Neuronal stem cell (in vitro differentiated cells): ENCODE results near the gene LHFPL5. TPM values are rescaled to one million over a fixed set of nuclear protein-coding genes. Genes with fewer than 3 reads are reported as not detected.
A peak's percentile ranks its signal among the peaks of the same experiment; 100 is the strongest.

ENCODE experiments used
- DNase-seq: peaks from one replicate; pipeline ENCODE4 v3.0.0-alpha.2; 2013; ENCODE audit warnings: low spot score
- H2AFZ ChIP-seq: one replicate; pipeline ENCODE4 v1.6.1; 2013; ENCODE audit warnings: mild to moderate bottlenecking, low read length, inconsistent platforms
- H2AK5ac ChIP-seq: 2 replicates; pipeline ENCODE4 v1.6.1; 2013; ENCODE audit warnings: low read depth, mild to moderate bottlenecking, inconsistent platforms, low read length, moderate library complexity, mixed read lengths
- H2BK120ac ChIP-seq: 2 replicates; pipeline ENCODE4 v1.6.1; 2013; ENCODE audit warnings: low read depth, mild to moderate bottlenecking, inconsistent platforms, low read length, moderate library complexity, mixed read lengths
- H2BK12ac ChIP-seq: one replicate; pipeline ENCODE4 v1.6.1; 2013; ENCODE audit warnings: low read length, inconsistent platforms
- H2BK15ac ChIP-seq: 2 replicates; pipeline ENCODE4 v1.6.1; 2013; ENCODE audit warnings: mild to moderate bottlenecking, low read length, inconsistent platforms, mixed read lengths
- H2BK5ac ChIP-seq: one replicate; pipeline ENCODE4 v1.6.1; 2013; ENCODE audit warnings: inconsistent platforms, mild to moderate bottlenecking, low read length, moderate library complexity
- H3K14ac ChIP-seq: one replicate; pipeline ENCODE4 v1.6.1; 2013; ENCODE audit warnings: low read length, inconsistent platforms
- H3K18ac ChIP-seq: 2 replicates; pipeline ENCODE4 v1.6.1; 2013; ENCODE audit warnings: low read length, inconsistent platforms
- H3K23ac ChIP-seq: 2 replicates; pipeline ENCODE4 v1.6.1; 2013; ENCODE audit warnings: low read depth, mild to moderate bottlenecking, mixed read lengths, low read length, inconsistent platforms; ENCODE audit not compliant: poor library complexity
- H3K27ac ChIP-seq: replicated peaks from 3 replicates; pipeline ENCODE4 v1.5.1; 2013; ENCODE audit warnings: low read length, inconsistent platforms
- H3K27me3 ChIP-seq, 3 experiments: 2 replicates each; pipeline ENCODE4 v1.6.1; 2013; ENCODE audit warnings: low read length in 3 of 3, mild to moderate bottlenecking in 2 of 3, inconsistent platforms in 1 of 3, low read depth in 1 of 3, mixed read lengths in 1 of 3, moderate library complexity in 1 of 3; ENCODE audit not compliant: control insufficient read depth in 3 of 3, insufficient read depth in 3 of 3
- H3K36me3 ChIP-seq, 2 donors: replicated peaks in 1 of 2; 2 replicates each; pipeline ENCODE4 v1.6.1; 2013; ENCODE audit warnings: low read length in 2 of 2; ENCODE audit not compliant: control insufficient read depth in 2 of 2, insufficient read depth in 2 of 2
- H3K4ac ChIP-seq: 2 replicates; pipeline ENCODE4 v1.6.1; 2013; ENCODE audit warnings: inconsistent platforms, mild to moderate bottlenecking, low read length, moderate library complexity
- H3K4me1 ChIP-seq, 2 donors: 1 replicate in 1 of 2; 2 replicates in 1 of 2; pipeline ENCODE4 v1.6.1; 2013; ENCODE audit warnings: low read length in 2 of 2, low read depth in 1 of 2; ENCODE audit not compliant: control insufficient read depth in 2 of 2, insufficient read depth in 1 of 2
- H3K4me2 ChIP-seq: one replicate; pipeline ENCODE4 v1.6.1; 2013; ENCODE audit warnings: mild to moderate bottlenecking, low read length, inconsistent platforms; ENCODE audit not compliant: insufficient read depth, poor library complexity, severe bottlenecking
- H3K4me3 ChIP-seq, 2 donors: 2 replicates each; pipeline ENCODE4 v1.5.1; 2013; ENCODE audit warnings: low read length in 2 of 2, mild to moderate bottlenecking in 2 of 2, inconsistent platforms in 1 of 2, moderate library complexity in 1 of 2
- H3K79me1 ChIP-seq: one replicate; pipeline ENCODE4 v1.6.1; 2013; ENCODE audit warnings: low read depth, mild to moderate bottlenecking, inconsistent platforms, low read length, moderate library complexity
- H3K9ac ChIP-seq: one replicate; pipeline ENCODE4 v1.6.1; 2013; ENCODE audit warnings: mild to moderate bottlenecking, low read depth, low read length, inconsistent platforms; ENCODE audit not compliant: poor library complexity
- H3K9me3 ChIP-seq, 2 donors: replicated peaks in 1 of 2; 2 replicates each; pipeline versions ENCODE3 to v1.6.1; 2013; ENCODE audit warnings: low read length in 2 of 2, mild to moderate bottlenecking in 2 of 2, inconsistent platforms in 1 of 2, low read depth in 1 of 2, mixed read lengths in 1 of 2, moderate library complexity in 1 of 2; ENCODE audit not compliant: control insufficient read depth in 2 of 2, insufficient read depth in 1 of 2
- H4K8ac ChIP-seq: one replicate; pipeline ENCODE4 v1.6.1; 2013; ENCODE audit warnings: low read depth, mild to moderate bottlenecking, inconsistent platforms, low read length, moderate library complexity
- H4K91ac ChIP-seq: one replicate; pipeline ENCODE4 v1.6.1; 2013; ENCODE audit warnings: low read length, low read depth, mild to moderate bottlenecking, inconsistent platforms; ENCODE audit not compliant: poor library complexity
- WGBS, 2 donors: extraction: QIAGEN DNeasy Blood & Tissue Kit; methylation state at CpG; one replicate each; pipeline ENCODE4 v1.1.7; 2013; ENCODE audit warnings: missing lambda C conversion rate in 2 of 2, mixed read lengths in 1 of 2; ENCODE audit not compliant: insufficient read length in 2 of 2, insufficient replicate concordance in 1 of 2; ENCODE audit errors: extremely low coverage in 2 of 2; 5-methylcytosine and 5-hydroxymethylcytosine counted together
- polyA plus RNA-seq, 2 experiments: library from polyadenylated mRNA; stranded (reverse); fragments of 200-250 nt; gene quantifications; one replicate each; pipeline ENCODE4 v1.2.3, GENCODE V29; 2013

LHFPL5 gene
- polyA plus RNA-seq (2013, experiment 1 of 2) = not detected
- polyA plus RNA-seq (2013, experiment 2 of 2) = 0.03 TPM

DNA sequence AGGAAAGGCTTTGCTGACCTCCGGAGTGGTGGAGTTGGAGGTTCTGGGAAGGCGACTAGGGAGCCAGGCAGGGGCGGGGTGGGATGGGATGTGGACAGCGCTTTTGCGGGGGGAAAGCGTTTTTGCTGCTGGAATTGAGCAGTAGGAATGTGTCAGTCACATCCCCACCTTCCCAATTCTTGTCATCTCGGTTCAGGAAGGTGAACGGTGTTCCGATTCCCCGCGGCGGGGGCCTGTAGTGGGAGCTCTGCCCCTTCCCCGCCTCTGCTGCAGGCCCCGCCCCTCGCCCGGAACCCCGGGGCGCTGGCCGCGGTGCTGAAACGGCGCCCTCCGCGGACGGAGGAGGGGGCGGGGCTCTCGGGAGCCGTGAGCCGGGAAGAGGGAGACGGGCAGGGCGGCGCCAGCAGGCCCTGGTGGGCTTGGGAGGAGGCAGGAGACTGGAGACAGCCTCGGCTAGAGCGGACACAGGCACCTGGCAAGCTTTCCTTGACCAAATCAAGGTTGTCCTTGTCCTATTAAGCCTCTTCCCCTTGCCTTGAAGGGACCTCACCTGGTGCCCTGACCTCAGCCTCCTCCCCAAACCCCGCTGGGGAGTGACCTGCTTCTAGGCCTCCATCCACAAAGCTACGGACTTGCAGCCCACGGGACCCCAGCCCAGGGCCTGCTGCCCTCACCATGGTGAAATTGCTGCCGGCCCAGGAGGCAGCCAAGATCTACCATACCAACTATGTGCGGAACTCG, at the start of gene LHFPL5:
Gene LHFPL5 (plus strand): TSS at position 357 of the 741 bp plus-strand sequence. CDS start 319 bp downstream, at position 676.
- Histone ChIP-seq H3K4me3 (peak within 1 kb of the TSS; percentile 43 to 76), H3K27ac (no peak within 1 kb of the TSS), H3K36me3 (no peaks in the 10 kb centered on the region), H3K79me1 (no peaks in the 10 kb centered on the region), H2BK15ac (no peak within 1 kb of the TSS), H2AFZ (peak within 1 kb of the TSS; percentile 88), H2BK12ac (no peak within 1 kb of the TSS), H3K9me3 (no peaks in the 10 kb centered on the region), H4K8ac (no peak within 1 kb of the TSS), H3K14ac (no peak within 1 kb of the TSS), H3K4ac (no peak within 1 kb of the TSS), H2BK5ac (no peak within 1 kb of the TSS), H3K9ac (no peak within 1 kb of the TSS), H2AK5ac (no peak within 1 kb of the TSS), H4K91ac (no peak within 1 kb of the TSS), H3K4me1 (peaks cover 0 to 1% of the 10 kb centered on the region in 2 donors), H2BK120ac (no peak within 1 kb of the TSS), H3K27me3 (no peaks in the 10 kb centered on the region), H3K23ac (peak within 1 kb of the TSS; percentile 35), H3K18ac (no peak within 1 kb of the TSS), H3K4me2 (peak within 1 kb of the TSS; percentile 63)
- WGBS, 2 donors = no CpG with 5 or more reads among the region's 40 CpGs
- DNase-seq = peak; percentile 69

DNA sequence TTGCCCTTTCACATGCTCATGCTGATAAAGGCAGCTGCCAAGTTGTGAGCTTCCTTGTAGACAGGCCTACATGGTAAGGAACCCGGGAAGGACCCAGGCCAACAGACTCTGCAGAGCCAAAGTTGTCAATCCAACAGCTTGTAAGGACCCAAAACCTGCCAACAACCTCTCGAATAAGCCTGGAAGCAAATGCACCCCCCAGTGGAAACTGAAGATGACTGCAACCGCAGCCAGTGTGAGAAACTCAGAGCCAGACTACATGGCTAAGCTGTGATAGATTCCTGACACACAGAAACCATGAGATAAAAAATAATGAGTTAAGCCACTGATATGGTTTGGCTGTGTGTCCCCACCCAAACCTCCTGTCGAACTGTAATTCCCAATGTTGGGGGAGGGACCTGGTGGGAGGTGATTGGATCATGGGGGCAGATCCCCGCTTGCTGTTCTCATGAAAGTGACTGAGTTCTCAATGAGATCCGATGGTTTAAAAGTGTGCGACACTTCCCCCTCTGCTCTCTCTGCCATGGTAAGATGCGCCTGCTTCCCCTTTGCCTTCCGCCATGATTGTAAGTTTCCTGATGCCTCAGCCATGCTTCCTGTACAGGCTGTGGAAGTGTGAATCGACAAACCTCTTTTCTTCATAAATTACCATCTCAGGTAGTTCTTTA, 47.6 kb upstream of the LHFPL5 start:
- Histone ChIP-seq H3K9me3 (no peaks in the 10 kb centered on the region), H3K27me3 (no peaks in the 10 kb centered on the region), H3K4ac (no peak overlapping the region), H2BK15ac (no peak overlapping the region), H3K14ac (no peak overlapping the region), H2BK5ac (no peak overlapping the region), H2BK120ac (no peak overlapping the region), H3K4me1 (peaks cover 11 to 14% of the 10 kb centered on the region in 2 donors), H2AK5ac (no peak overlapping the region), H4K8ac (no peak overlapping the region), H2BK12ac (no peak overlapping the region), H4K91ac (no peak overlapping the region), H3K9ac (no peak overlapping the region), H3K23ac (no peak overlapping the region), H3K4me2 (no peak overlapping the region), H3K18ac (no peak overlapping the region), H3K79me1 (no peaks in the 10 kb centered on the region), H3K27ac (no peak overlapping the region), H2AFZ (peak overlapping the region; percentile 71), H3K36me3 (no peaks in the 10 kb centered on the region), H3K4me3 (no peak overlapping the region)
- no CpG with 5 or more reads among the region's 10 CpGs for WGBS, 2 donors
- no peak for DNase-seq

DNA sequence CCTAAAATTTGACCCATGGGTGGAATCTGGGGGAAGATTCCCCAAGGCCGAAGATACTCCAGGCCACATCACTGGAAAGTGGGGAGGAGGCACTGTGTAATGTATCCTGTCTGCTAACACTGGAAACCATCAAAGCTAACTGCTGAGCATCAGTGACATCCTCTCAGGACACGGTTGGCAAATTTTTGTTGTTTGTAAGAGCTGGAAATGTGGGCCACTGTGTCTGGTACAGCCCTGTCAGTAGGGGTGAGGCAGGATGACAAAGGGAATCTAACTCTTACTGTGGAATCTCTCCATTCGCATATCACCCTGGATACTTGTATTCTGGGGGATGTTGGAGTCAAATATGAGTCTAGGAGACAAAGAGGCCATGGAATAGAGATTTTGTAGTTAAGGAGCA, 45.7 kb upstream of the LHFPL5 start:
- H2BK120ac ChIP-seq = no peak overlapping the region
- peaks cover 12 to 17% of the 10 kb centered on the region in 2 donors for H3K4me1 ChIP-seq
- H4K91ac ChIP-seq = no peak overlapping the region
- H4K8ac ChIP-seq = no peak overlapping the region
- no peak overlapping the region for H2BK15ac ChIP-seq
- no peak overlapping the region for H3K4ac ChIP-seq
- no peak for DNase-seq
- no peak overlapping the region for H3K27ac ChIP-seq
- no peaks in the 10 kb centered on the region for H3K36me3 ChIP-seq
- no peaks in the 10 kb centered on the region for H3K9me3 ChIP-seq
- no peak overlapping the region for H3K4me2 ChIP-seq
- H3K23ac ChIP-seq = no peak overlapping the region
- H3K9ac ChIP-seq = no peak overlapping the region
- H3K14ac ChIP-seq = no peak overlapping the region
- no CpG with 5 or more reads among the region's 3 CpGs for WGBS, 2 donors
- H3K18ac ChIP-seq = no peak overlapping the region
- H3K4me3 ChIP-seq = no peak overlapping the region
- H3K27me3 ChIP-seq = peaks cover 0 to 16% (median 3%) of the 10 kb centered on the region in 3 experiments
- H2AK5ac ChIP-seq = no peak overlapping the region
- H2AFZ ChIP-seq = peak overlapping the region; percentile 2
- H3K79me1 ChIP-seq = no peaks in the 10 kb centered on the region
- no peak overlapping the region for H2BK12ac ChIP-seq
- H2BK5ac ChIP-seq = no peak overlapping the region

DNA sequence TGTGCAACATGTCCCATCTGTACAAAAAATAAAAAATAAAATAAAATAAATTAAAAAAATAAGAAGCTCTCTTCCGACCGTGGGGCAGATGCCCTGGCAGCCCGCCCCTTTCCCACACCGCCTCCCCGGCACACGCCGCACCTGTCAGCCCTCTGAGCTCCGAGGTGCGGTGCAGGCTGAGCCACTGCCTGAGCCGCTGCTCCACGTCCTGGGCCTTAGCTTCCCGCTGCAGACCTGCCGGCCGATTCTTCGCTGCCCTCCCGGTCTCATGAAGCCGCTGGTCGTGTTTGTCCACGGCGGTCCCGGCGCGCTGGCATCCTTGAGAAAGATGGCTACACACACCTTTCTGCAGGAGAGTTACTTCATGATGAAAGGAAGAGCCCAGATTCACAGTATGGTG, 39.4 kb upstream of the LHFPL5 start:
- peaks cover 3% of the 10 kb centered on the region in 2 donors for H3K4me1 ChIP-seq
- no peaks in the 10 kb centered on the region for H3K36me3 ChIP-seq
- no peak overlapping the region for H3K14ac ChIP-seq
- H3K9me3 ChIP-seq = no peaks in the 10 kb centered on the region
- no peak overlapping the region for H3K27ac ChIP-seq
- H2AFZ ChIP-seq = no peak overlapping the region
- no peak overlapping the region for H2BK5ac ChIP-seq
- no peak overlapping the region for H2BK12ac ChIP-seq
- WGBS, 2 donors = no CpG with 5 or more reads among the region's 23 CpGs
- H3K4ac ChIP-seq = no peak overlapping the region
- H4K8ac ChIP-seq = no peak overlapping the region
- no peak overlapping the region for H3K9ac ChIP-seq
- peaks cover 0 to 27% (median 5%) of the 10 kb centered on the region in 3 experiments for H3K27me3 ChIP-seq
- no peaks in the 10 kb centered on the region for H3K79me1 ChIP-seq
- H2BK120ac ChIP-seq = no peak overlapping the region
- H3K18ac ChIP-seq = no peak overlapping the region
- no peak overlapping the region for H3K23ac ChIP-seq
- H3K4me2 ChIP-seq = no peak overlapping the region
- H3K4me3 ChIP-seq = no peak overlapping the region
- no peak for DNase-seq
- no peak overlapping the region for H4K91ac ChIP-seq
- no peak overlapping the region for H2BK15ac ChIP-seq
- no peak overlapping the region for H2AK5ac ChIP-seq
